Activated B cell treated with CpG ODN at 0.5 μM for 24 hours (primary cell): ENCODE measurements around the gene ITPKC. TPM values are rescaled to one million over a fixed set of nuclear protein-coding genes. Genes with fewer than 3 reads are reported as not detected.

ENCODE experiments used
- ATAC-seq: fragments of 200-7000 bp; cut with Tn5 transposase; one replicate; pipeline ENCODE4 v1.10.0; 2021; ENCODE audit warnings: low read depth, mild to moderate bottlenecking, moderate library complexity
- CTCF ChIA-PET: fragments of 350-600 bp; sonication (Branson Sonifier 250); formaldehyde crosslinking; loops from one replicate; lab custom pipeline; 2021; ENCODE audit warnings: antibody characterized with exemption; lab: Charles Lee
- POLR2A ChIA-PET: fragments of 350-600 bp; sonication (Branson Sonifier 250); formaldehyde crosslinking; loops from one replicate; lab custom pipeline; 2021; ENCODE audit warnings: antibody characterized with exemption; lab: Charles Lee
- DNase-seq: peaks from one replicate; pipeline ENCODE4 v3.0.0; 2022
- H3K27ac Mint-ChIP-seq: one replicate; pipeline ENCODE4 v1.8.0; 2020; ENCODE audit warnings: mixed read lengths
- H3K27me3 Mint-ChIP-seq: one replicate; pipeline ENCODE4 v1.8.0; 2021; ENCODE audit warnings: mixed read lengths
- H3K36me3 Mint-ChIP-seq: one replicate; pipeline ENCODE4 v1.8.0; 2021; ENCODE audit warnings: low read depth, mixed read lengths
- H3K4me1 Mint-ChIP-seq: one replicate; pipeline ENCODE4 v1.8.0; 2021; ENCODE audit warnings: mixed read lengths
- H3K4me3 Mint-ChIP-seq: one replicate; pipeline ENCODE4 v1.8.0; 2020; ENCODE audit warnings: mild to moderate bottlenecking, mixed read lengths
- H3K9me3 Mint-ChIP-seq: one replicate; pipeline ENCODE4 v1.8.0; 2020; ENCODE audit warnings: mixed read lengths
- intact Hi-C: fragments of 100-400 bp; cut with micrococcal nuclease; formaldehyde crosslinking; loops from one replicate; pipeline ENCODE4 v1.15.1; 2024
- total RNA-seq: library from RNA; stranded (reverse); gene quantifications from 2 replicates; pipeline ENCODE4 v1.2.3, GENCODE V29; 2022
- TF ChIP-seq, protein P1 (sequence below): fragments of 200-600 bp; IDR thresholded peaks from one replicate; pipeline ENCODE4 v1.8.0; 2022; ENCODE audit warnings: antibody characterized with exemption, mild to moderate bottlenecking

The ITPKC gene
- total RNA-seq, 1 donor from 2014 or later = 13.3 TPM

DNA sequence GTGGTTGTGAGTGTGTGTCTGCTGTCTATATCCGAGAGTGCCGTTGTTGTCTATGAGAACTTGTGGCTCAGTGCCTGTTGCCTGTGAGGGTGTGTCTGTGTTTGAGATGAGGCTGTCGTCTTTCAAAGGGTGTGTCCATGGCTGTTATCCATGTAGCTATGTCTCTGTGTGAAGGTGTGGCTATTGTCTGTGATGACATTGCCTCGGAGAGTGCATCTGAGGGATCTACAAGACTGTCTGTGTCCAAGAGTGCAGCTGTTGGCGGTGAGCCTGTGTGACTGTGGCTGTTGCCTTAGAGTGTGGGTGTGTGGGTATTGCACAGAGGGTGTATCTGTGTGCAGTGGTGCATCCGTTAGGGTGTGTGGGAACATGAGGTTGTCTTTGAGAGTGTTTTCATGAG, 31.3 kb upstream of the ITPKC start:
- no peak for ATAC-seq
- POLR2A ChIA-PET = no interaction called here
- Mint-ChIP-seq H3K27ac (no peak overlapping the region), H3K4me3 (no peak overlapping the region), H3K4me1 (peaks cover 6% of the 10 kb centered on the region), H3K36me3 (peaks cover 15% of the 10 kb centered on the region), H3K27me3 (no peaks in the 10 kb centered on the region), H3K9me3 (no peaks in the 10 kb centered on the region)
- CTCF ChIA-PET = no interaction called here
- intact Hi-C loops = no loop called here
- no peak for DNase-seq
- TF ChIP-seq, protein P1, sequence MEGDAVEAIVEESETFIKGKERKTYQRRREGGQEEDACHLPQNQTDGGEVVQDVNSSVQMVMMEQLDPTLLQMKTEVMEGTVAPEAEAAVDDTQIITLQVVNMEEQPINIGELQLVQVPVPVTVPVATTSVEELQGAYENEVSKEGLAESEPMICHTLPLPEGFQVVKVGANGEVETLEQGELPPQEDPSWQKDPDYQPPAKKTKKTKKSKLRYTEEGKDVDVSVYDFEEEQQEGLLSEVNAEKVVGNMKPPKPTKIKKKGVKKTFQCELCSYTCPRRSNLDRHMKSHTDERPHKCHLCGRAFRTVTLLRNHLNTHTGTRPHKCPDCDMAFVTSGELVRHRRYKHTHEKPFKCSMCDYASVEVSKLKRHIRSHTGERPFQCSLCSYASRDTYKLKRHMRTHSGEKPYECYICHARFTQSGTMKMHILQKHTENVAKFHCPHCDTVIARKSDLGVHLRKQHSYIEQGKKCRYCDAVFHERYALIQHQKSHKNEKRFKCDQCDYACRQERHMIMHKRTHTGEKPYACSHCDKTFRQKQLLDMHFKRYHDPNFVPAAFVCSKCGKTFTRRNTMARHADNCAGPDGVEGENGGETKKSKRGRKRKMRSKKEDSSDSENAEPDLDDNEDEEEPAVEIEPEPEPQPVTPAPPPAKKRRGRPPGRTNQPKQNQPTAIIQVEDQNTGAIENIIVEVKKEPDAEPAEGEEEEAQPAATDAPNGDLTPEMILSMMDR = no peak

- intact Hi-C loops = no loop called here
- ATAC-seq = peak; percentile 8
- DNase-seq = no peak
- H3K9me3 Mint-ChIP-seq = no peaks in the 10 kb centered on the region
- H3K27ac Mint-ChIP-seq = no peak overlapping the region
- H3K27me3 Mint-ChIP-seq = no peaks in the 10 kb centered on the region
- peaks cover 16% of the 10 kb centered on the region for H3K4me1 Mint-ChIP-seq
- ChIA-PET CTCF (interaction anchor here (0.6 to 1.8 kb wide), 2 partner anchors 24 to 94 kb away, joined by 4 to 6 read pairs; no protein-coding TSS in a partner anchor), POLR2A (interaction anchor here (0.6 to 1.2 kb wide), 5 partner anchors 24 to 498 kb away, joined by 3 to 6 read pairs (median 3); partner anchors contain the start of genes COQ8B, ITPKC and RAB4B)
- H3K36me3 Mint-ChIP-seq = peaks cover 8% of the 10 kb centered on the region
- no peak overlapping the region for H3K4me3 Mint-ChIP-seq
- TF ChIP-seq, protein P1 = no peak
Observed at GRCh38 chr19:40686882-40687524, 29.9 kb upstream of the ITPKC start.

DNA sequence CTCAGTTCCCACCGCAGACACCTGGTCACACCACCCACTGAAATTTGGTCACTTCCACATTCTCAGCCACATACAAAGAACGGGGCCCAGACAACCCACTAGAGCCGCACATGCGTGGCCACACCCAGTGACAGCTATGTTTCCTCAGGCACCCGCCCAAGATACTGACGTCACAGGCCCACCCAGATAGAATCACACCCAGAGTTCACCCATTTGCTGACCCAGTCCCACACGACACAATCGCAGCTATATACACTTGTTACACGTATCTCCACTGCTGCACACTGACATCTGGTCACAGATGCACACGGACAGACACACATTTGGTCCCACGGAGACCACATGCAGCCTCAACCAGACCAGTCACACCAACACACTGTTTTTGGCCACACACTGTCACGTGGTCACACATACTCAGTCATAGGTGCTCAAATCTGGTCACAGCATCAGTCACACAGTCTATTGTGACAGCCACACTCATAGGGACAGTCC, 29.3 kb upstream of the ITPKC start:
- no peak overlapping the region for H3K4me3 Mint-ChIP-seq
- peaks cover 11% of the 10 kb centered on the region for H3K36me3 Mint-ChIP-seq
- intact Hi-C loops = no loop called here
- TF ChIP-seq, protein P1 = no peak
- no peaks in the 10 kb centered on the region for H3K9me3 Mint-ChIP-seq
- ChIA-PET CTCF (interaction anchor here (1.8 kb wide), 1 partner anchor 24 kb away, joined by 6 read pairs; no protein-coding TSS in a partner anchor), POLR2A (interaction anchor here (0.6 to 1.3 kb wide), 6 partner anchors 24 to 498 kb away, joined by 3 to 6 read pairs (median 3); partner anchors contain the start of genes COQ8B, ITPKC and RAB4B)
- H3K4me1 Mint-ChIP-seq = peaks cover 16% of the 10 kb centered on the region
- ATAC-seq (peak; percentile 49), DNase-seq (peak; percentile 54)
- no peak overlapping the region for H3K27ac Mint-ChIP-seq
- H3K27me3 Mint-ChIP-seq = no peaks in the 10 kb centered on the region

GRCh38 chr19:40688309-40688708, 28.6 kb upstream of the ITPKC start:
- peaks cover 16% of the 10 kb centered on the region for H3K4me1 Mint-ChIP-seq
- H3K27ac Mint-ChIP-seq = no peak overlapping the region
- intact Hi-C loops = no loop called here
- peaks cover 14% of the 10 kb centered on the region for H3K36me3 Mint-ChIP-seq
- no peaks in the 10 kb centered on the region for H3K9me3 Mint-ChIP-seq
- TF ChIP-seq, protein P1 = no peak
- CTCF ChIA-PET = no interaction called here
- POLR2A ChIA-PET = interaction anchor here (1.2 to 1.3 kb wide), 2 partner anchors 31 to 78 kb away, joined by 3 read pairs; no protein-coding TSS in a partner anchor
- no peaks in the 10 kb centered on the region for H3K27me3 Mint-ChIP-seq
- H3K4me3 Mint-ChIP-seq = no peak overlapping the region
- ATAC-seq (no peak), DNase-seq (no peak)

DNA sequence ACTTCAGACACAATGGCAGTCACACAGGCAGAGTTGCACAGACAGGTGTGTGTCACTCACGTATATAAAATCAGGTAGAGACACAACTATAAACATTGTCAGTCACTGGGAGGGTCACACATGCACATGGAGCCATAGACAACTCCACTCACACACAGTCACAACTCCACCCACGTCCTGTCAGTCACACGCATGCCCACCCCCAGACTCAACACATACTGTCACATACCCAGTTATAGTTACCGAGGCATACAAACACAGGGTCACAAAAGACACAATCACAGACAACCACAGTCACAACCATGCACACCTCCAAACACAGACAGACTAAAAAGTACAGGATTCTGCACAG, 27.9 kb upstream of the ITPKC start:
- ChIA-PET POLR2A (interaction anchor here (1.0 kb wide), 1 partner anchor 88 kb away, joined by 4 read pairs; no protein-coding TSS in a partner anchor), CTCF (no interaction called here)
- Mint-ChIP-seq H3K36me3 (peaks cover 14% of the 10 kb centered on the region), H3K4me1 (peaks cover 16% of the 10 kb centered on the region), H3K27ac (no peak overlapping the region), H3K27me3 (no peaks in the 10 kb centered on the region), H3K9me3 (no peaks in the 10 kb centered on the region), H3K4me3 (no peak overlapping the region)
- intact Hi-C loops = no loop called here
- ATAC-seq (no peak), DNase-seq (no peak)
- TF ChIP-seq, protein P1 = no peak
